GM12892 (cell line): Measurements from ENCODE around the gene ARPC5.

Experiments used
- POLR2A ChIP-seq: IDR thresholded peaks from 2 replicates; pipeline ENCODE4 v1.6.1; 2011; ENCODE audit warnings: low read depth, low read length, control low read depth
- POLR2AphosphoS5 ChIP-seq: IDR thresholded peaks from 2 replicates; pipeline ENCODE4 v1.6.1; 2011; ENCODE audit warnings: low read depth, low read length, control low read depth

DNA sequence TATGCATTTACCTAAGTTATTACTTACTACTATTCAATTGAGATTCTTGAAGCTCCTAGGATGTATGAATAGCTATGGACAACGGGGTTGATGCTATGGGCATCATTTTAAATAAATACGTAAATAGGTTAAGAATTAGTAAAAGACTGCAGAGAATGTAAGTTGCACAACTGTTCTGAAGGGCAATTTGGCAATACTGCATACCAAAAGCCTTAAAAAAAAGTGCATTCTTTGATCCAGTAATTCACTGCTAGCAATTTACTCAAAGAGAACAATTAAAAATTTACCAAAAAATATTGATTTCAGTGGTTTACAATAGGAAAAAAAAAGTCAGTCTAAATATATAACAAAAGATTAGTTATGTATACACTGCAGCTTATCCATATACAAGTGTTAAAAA, 3.5 kb downstream of the ARPC5 start:
- TF ChIP-seq POLR2A (no peak), POLR2AphosphoS5 (no peak)
